Gastroesophageal sphincter (tissue), 3 donors: ENCODE results near the gene MPST.

ENCODE experiments used
- POLR2A ChIP-seq, 2 donors: fragments of 450-650 bp; IDR thresholded peaks; one replicate each; pipeline ENCODE4 v1.6.1; 2017; ENCODE audit warnings: antibody characterized with exemption in 2 of 2, mild to moderate bottlenecking in 2 of 2, moderate library complexity in 1 of 2
- TF ChIP-seq, protein P1 (sequence below), 4 experiments: fragments of 200-600 bp in 2 of 4; fragments of 450-650 bp in 2 of 4; sonication (generic) in 1 of 4; IDR thresholded peaks; one replicate each; pipeline ENCODE4 v1.5.1; 2017 to 2019; ENCODE audit warnings: antibody characterized with exemption in 4 of 4, mild to moderate bottlenecking in 2 of 4, moderate library complexity in 2 of 4

DNA sequence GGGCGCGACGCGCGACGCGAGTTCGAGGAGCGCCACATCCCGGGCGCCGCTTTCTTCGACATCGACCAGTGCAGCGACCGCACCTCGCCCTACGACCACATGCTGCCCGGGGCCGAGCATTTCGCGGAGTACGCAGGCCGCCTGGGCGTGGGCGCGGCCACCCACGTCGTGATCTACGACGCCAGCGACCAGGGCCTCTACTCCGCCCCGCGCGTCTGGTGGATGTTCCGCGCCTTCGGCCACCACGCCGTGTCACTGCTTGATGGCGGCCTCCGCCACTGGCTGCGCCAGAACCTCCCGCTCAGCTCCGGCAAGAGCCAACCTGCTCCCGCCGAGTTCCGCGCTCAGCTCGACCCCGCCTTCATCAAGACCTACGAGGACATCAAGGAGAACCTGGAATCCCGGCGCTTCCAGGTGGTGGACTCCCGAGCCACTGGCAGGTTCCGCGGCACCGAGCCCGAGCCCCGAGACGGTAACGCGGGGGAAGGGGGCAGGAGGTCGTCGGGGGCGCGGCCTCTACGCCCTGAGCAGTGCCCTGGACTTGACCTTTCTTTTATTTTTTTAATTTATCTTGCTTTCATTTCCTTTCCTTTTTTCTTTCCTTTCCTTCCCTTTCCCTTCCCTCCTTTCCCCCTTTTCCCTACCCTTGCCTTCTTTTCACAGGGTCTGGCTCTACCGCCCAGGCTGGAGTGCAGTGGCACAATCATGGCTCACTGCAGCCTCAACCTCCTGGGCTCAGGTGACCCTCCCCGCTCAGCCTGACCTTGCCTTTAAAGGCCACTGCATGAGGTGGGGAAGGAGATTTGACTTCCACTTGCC, 5.0 kb downstream of the MPST start:
- TF ChIP-seq, protein P1, sequence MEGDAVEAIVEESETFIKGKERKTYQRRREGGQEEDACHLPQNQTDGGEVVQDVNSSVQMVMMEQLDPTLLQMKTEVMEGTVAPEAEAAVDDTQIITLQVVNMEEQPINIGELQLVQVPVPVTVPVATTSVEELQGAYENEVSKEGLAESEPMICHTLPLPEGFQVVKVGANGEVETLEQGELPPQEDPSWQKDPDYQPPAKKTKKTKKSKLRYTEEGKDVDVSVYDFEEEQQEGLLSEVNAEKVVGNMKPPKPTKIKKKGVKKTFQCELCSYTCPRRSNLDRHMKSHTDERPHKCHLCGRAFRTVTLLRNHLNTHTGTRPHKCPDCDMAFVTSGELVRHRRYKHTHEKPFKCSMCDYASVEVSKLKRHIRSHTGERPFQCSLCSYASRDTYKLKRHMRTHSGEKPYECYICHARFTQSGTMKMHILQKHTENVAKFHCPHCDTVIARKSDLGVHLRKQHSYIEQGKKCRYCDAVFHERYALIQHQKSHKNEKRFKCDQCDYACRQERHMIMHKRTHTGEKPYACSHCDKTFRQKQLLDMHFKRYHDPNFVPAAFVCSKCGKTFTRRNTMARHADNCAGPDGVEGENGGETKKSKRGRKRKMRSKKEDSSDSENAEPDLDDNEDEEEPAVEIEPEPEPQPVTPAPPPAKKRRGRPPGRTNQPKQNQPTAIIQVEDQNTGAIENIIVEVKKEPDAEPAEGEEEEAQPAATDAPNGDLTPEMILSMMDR (IDR thresholded peaks at IDR 0.05): no peak
- TF ChIP-seq POLR2A (IDR thresholded peaks at IDR 0.05): no peak
